Aorta (tissue), 5 donors: ENCODE results near the gene MUC13. TPM values are rescaled to one million over a fixed set of nuclear protein-coding genes. Genes with fewer than 3 reads are reported as not detected.

Source experiments
- ATAC-seq: fragments of 200-7000 bp; cut with Tn5 transposase; one replicate; pipeline ENCODE4 v1.9.1; 2022; ENCODE audit warnings: moderate library complexity; ENCODE audit not compliant: low FRiP score
- DNase-seq, 2 donors: peaks; one replicate each; pipeline ENCODE4 v3.0.0-alpha.2; 2020
- H3K27ac ChIP-seq, 2 donors: one replicate each; pipeline ENCODE4 v1.5.1; 2013; ENCODE audit warnings: low read length in 2 of 2, mild to moderate bottlenecking in 2 of 2, moderate library complexity in 2 of 2, control low read depth in 1 of 2, inconsistent platforms in 1 of 2, low read depth in 1 of 2
- H3K27me3 ChIP-seq, 2 donors: one replicate each; pipeline ENCODE4 v1.6.1; 2013; ENCODE audit warnings: control low read depth in 1 of 2, low read length in 1 of 2, mild to moderate bottlenecking in 1 of 2, moderate library complexity in 1 of 2; ENCODE audit not compliant: insufficient read depth in 2 of 2, control insufficient read depth in 1 of 2
- H3K36me3 ChIP-seq, 2 donors: one replicate each; pipeline ENCODE4 v1.6.1; 2013; ENCODE audit warnings: control low read depth in 1 of 2, low read length in 1 of 2, mild to moderate bottlenecking in 1 of 2; ENCODE audit not compliant: insufficient read depth in 2 of 2, control insufficient read depth in 1 of 2
- H3K4me1 ChIP-seq, 2 donors: one replicate each; pipeline ENCODE4 v1.6.1; 2013; ENCODE audit warnings: low read length in 2 of 2, control low read depth in 1 of 2, mild to moderate bottlenecking in 1 of 2, moderate library complexity in 1 of 2; ENCODE audit not compliant: insufficient read depth in 2 of 2, control insufficient read depth in 1 of 2
- H3K4me3 ChIP-seq, 2 donors: one replicate each; pipeline ENCODE4 v1.5.1; 2013; ENCODE audit warnings: low read length in 2 of 2, control low read depth in 1 of 2, mild to moderate bottlenecking in 1 of 2
- H3K9me3 ChIP-seq: one replicate; pipeline ENCODE4 v1.6.1; 2013; ENCODE audit warnings: mild to moderate bottlenecking, low read length; ENCODE audit not compliant: control insufficient read depth
- WGBS, 2 donors: extraction: QIAGEN DNeasy Blood & Tissue Kit; methylation state at CpG; one replicate each; pipeline ENCODE4 v1.1.7; 2013; 5-methylcytosine and 5-hydroxymethylcytosine counted together
- intact Hi-C, 2 donors: fragments of 100-400 bp; cut with DNase I; formaldehyde crosslinking; loops; one replicate each; pipeline versions ENCODE4 v1.14.2 to v1.15.0; 2022
- polyA plus RNA-seq, 2 donors: library from polyadenylated mRNA; stranded (reverse); fragments of 200-250 nt; gene quantifications; one replicate each; pipeline ENCODE4 v1.2.3, GENCODE V29; 2013
- total RNA-seq, 2 donors: library from RNA; stranded (reverse); fragmentation: NEBNext Ultra II Directional; extraction: Animal tissue kit (Norgen Biotek cat#: 25700); gene quantifications; one replicate each; pipeline ENCODE4 v1.2.1, GENCODE V29; 2021
- donor health status: healthy with polysubstance abuse.
- donor health status: Bipolar disorder and iron deficiency.
- donor health status: DM: no; HTN: no; CAD: no.
- donor health status: DM: no; HTN: no; CAD: no.
- donor health status: DM: yes; HTN: yes; CAD: no.

The MUC13 gene
- total and polyA plus RNA-seq, 4 donors = 0.18 to 16.5 (median 0.54) TPM; not detected in 1

GRCh38 chr3:124919756-124920155 lies 14.8 kb downstream of the MUC13 start:
- Histone ChIP-seq H3K9me3 (no peaks in the 10 kb centered on the region), H3K4me3 (no peak overlapping the region), H3K4me1 (no peaks in the 10 kb centered on the region), H3K36me3 (no peaks in the 10 kb centered on the region), H3K27me3 (no peaks in the 10 kb centered on the region), H3K27ac (no peak overlapping the region)
- WGBS, 2 donors = 38 to 49% methylated on average over 2 of the region's 2 CpGs
- ATAC-seq (no peak), DNase-seq (no peak)
- intact Hi-C loops = loop anchor here in 1 of 2 donors (10.0 kb wide), 1 partner anchor 665 kb away; no protein-coding TSS in a partner anchor

GRCh38 chr3:124918524-124918923 lies 16.0 kb downstream of the MUC13 start:
- no peaks in the 10 kb centered on the region for H3K36me3 ChIP-seq
- ATAC-seq (no peak), DNase-seq (no peak)
- no peaks in the 10 kb centered on the region for H3K4me1 ChIP-seq
- WGBS, 2 donors = 95 to 97% methylated on average over 2 of the region's 2 CpGs
- intact Hi-C loops = no loop called here
- H3K9me3 ChIP-seq = no peaks in the 10 kb centered on the region
- no peak overlapping the region for H3K4me3 ChIP-seq
- H3K27me3 ChIP-seq = no peaks in the 10 kb centered on the region
- no peak overlapping the region for H3K27ac ChIP-seq

GRCh38 chr3:124916837-124917409 lies 17.6 kb downstream of the MUC13 start:
- intact Hi-C loops = no loop called here
- no peaks in the 10 kb centered on the region for H3K9me3 ChIP-seq
- H3K4me1 ChIP-seq = no peaks in the 10 kb centered on the region
- no peak overlapping the region for H3K27ac ChIP-seq
- WGBS, 2 donors = 43 to 44% methylated on average over 8 of the region's 8 CpGs
- ATAC-seq (no peak), DNase-seq (peak in 1 of 2 donors; percentile 63)
- no peak overlapping the region for H3K4me3 ChIP-seq
- H3K27me3 ChIP-seq = no peaks in the 10 kb centered on the region
- H3K36me3 ChIP-seq = no peaks in the 10 kb centered on the region

GRCh38 chr3:124915254-124915653 lies 19.3 kb downstream of the MUC13 start:
- H3K27ac ChIP-seq = no peak overlapping the region
- H3K36me3 ChIP-seq = no peaks in the 10 kb centered on the region
- H3K4me3 ChIP-seq = no peak overlapping the region
- DNase-seq = no peak
- 87 to 89% methylated on average over 3 of the region's 3 CpGs for WGBS, 2 donors
- no peaks in the 10 kb centered on the region for H3K4me1 ChIP-seq
- no peaks in the 10 kb centered on the region for H3K9me3 ChIP-seq
- H3K27me3 ChIP-seq = no peaks in the 10 kb centered on the region
- no peak for ATAC-seq
- intact Hi-C loops = no loop called here

- DNase-seq = no peak
- Histone ChIP-seq H3K4me1 (no peaks in the 10 kb centered on the region), H3K27ac (no peak overlapping the region), H3K9me3 (no peaks in the 10 kb centered on the region), H3K4me3 (no peak overlapping the region), H3K27me3 (no peaks in the 10 kb centered on the region), H3K36me3 (no peaks in the 10 kb centered on the region)
- no peak for ATAC-seq
- 83 to 87% methylated on average over 9 of the region's 9 CpGs for WGBS, 2 donors
- intact Hi-C loops = loop anchor here in 1 of 2 donors (10.0 kb wide), 1 partner anchor 323 kb away; no protein-coding TSS in a partner anchor
These were observed 26.6 kb downstream of the MUC13 start for GRCh38 chr3:124907957-124908356.

GRCh38 chr3:124904835-124905492 lies 29.6 kb downstream of the MUC13 start:
- no peak overlapping the region for H3K4me3 ChIP-seq
- intact Hi-C loops = loop anchor here in 1 of 2 donors (10.0 kb wide), 1 partner anchor 320 kb away; no protein-coding TSS in a partner anchor
- H3K4me1 ChIP-seq = no peaks in the 10 kb centered on the region
- H3K27me3 ChIP-seq = no peaks in the 10 kb centered on the region
- no peak overlapping the region for H3K27ac ChIP-seq
- DNase-seq = no peak
- ATAC-seq = no peak
- H3K36me3 ChIP-seq = no peaks in the 10 kb centered on the region
- WGBS, 2 donors = 85 to 89% methylated on average over 6 of the region's 6 CpGs
- H3K9me3 ChIP-seq = no peaks in the 10 kb centered on the region

- intact Hi-C loops = loop anchor here in 1 of 2 donors (10.0 kb wide), 1 partner anchor 319 kb away; no protein-coding TSS in a partner anchor
- WGBS, 2 donors = 83 to 89% methylated on average over 1 of the region's 1 CpG
- Histone ChIP-seq H3K9me3 (no peaks in the 10 kb centered on the region), H3K36me3 (no peaks in the 10 kb centered on the region), H3K4me3 (no peak overlapping the region), H3K4me1 (no peaks in the 10 kb centered on the region), H3K27ac (no peak overlapping the region), H3K27me3 (no peaks in the 10 kb centered on the region)
- ATAC-seq = no peak
- DNase-seq = no peak
These were observed 30.4 kb downstream of the MUC13 start for GRCh38 chr3:124903896-124904834.

- H3K4me1 ChIP-seq = peaks cover 2% of the 10 kb centered on the region in 2 donors
- WGBS, 2 donors = 99 to 100% methylated on average over 1 of the region's 1 CpG
- ATAC-seq (no peak), DNase-seq (no peak)
- H3K36me3 ChIP-seq = no peaks in the 10 kb centered on the region
- intact Hi-C loops = no loop called here
- no peaks in the 10 kb centered on the region for H3K27me3 ChIP-seq
- no peaks in the 10 kb centered on the region for H3K9me3 ChIP-seq
- H3K4me3 ChIP-seq = no peak overlapping the region
- H3K27ac ChIP-seq = no peak overlapping the region
These were observed 37.6 kb downstream of the MUC13 start for GRCh38 chr3:124896824-124897526.
